HCT116 (cell line): ENCODE measurements around the gene OXER1. TPM values are rescaled to one million over a fixed set of nuclear protein-coding genes. Genes with fewer than 3 reads are reported as not detected.

Experiments
- ATAC-seq: fragments of 200-7000 bp; cut with Tn5 transposase; 2 replicates; pipeline ENCODE4 v1.9.1; 2020; ENCODE audit warnings: mild to moderate bottlenecking, moderate library complexity
- BruUV-seq: library from RNA; stranded (reverse); fragments of 400-500 nt; replicated peaks from 2 replicates; lab custom pipeline; 2021; lab: Mats Ljungman, UMichigan
- CTCF ChIA-PET: fragments of 300-600 bp; sonication (Branson Sonifier 250); formaldehyde crosslinking; loops from one replicate; lab custom pipeline; 2021; ENCODE audit warnings: antibody characterized with exemption; lab: Charles Lee
- POLR2A ChIA-PET: fragments of 300-600, 350-600 bp; sonication (Branson Sonifier 250); formaldehyde crosslinking; loops from one replicate; lab custom pipeline; 2021; ENCODE audit warnings: antibody characterized with exemption; lab: Charles Lee
- RAD21 ChIA-PET, 2 experiments: fragments of 300-600 bp; sonication (Branson Sonifier 250); formaldehyde crosslinking; loops; one replicate each; lab custom pipeline; 2023; ENCODE audit warnings: low total read pairs in 2 of 2; ENCODE audit not compliant: uncharacterized antibody in 2 of 2, unreplicated experiment in 2 of 2, low non-redundant PET in 1 of 2; lab: Charles Lee
- DNase-seq: peaks from one replicate; pipeline ENCODE4 v3.0.0-alpha.2; 2010; ENCODE audit warnings: low read depth, low spot score
- H2AFZ ChIP-seq: fragments of 200-600 bp; shearing (Covaris generic), sonication (generic); 2 replicates; pipeline ENCODE4 v1.6.1; 2017; ENCODE audit warnings: low read depth, mixed run types, mixed read lengths, antibody characterized with exemption, low read length; ENCODE audit not compliant: poor library complexity, severe bottlenecking
- H3K27ac ChIP-seq: 2 replicates; pipeline ENCODE4 v1.5.1; 2012; ENCODE audit warnings: low read depth, low read length
- H3K27me3 ChIP-seq: fragments of 200-600 bp; sonication (generic); 2 replicates; pipeline ENCODE4 v1.6.1; 2016; ENCODE audit warnings: mixed run types, low read length, mixed read lengths; ENCODE audit not compliant: insufficient read depth
- H3K36me3 ChIP-seq, 2 experiments: fragments of 200-500 bp in 1 of 2; fragments of 200-600 bp in 1 of 2; sonication (Bioruptor generic) in 1 of 2; sonication (generic) in 1 of 2; 2 replicates each; pipeline versions ENCODE4 v1.5.1 to v1.6.1; 2014 to 2016; ENCODE audit warnings: low read length in 2 of 2, inconsistent platforms in 1 of 2, mixed read lengths in 1 of 2, mixed run types in 1 of 2; ENCODE audit not compliant: insufficient read depth in 2 of 2, control insufficient read depth in 1 of 2
- H3K4me1 ChIP-seq, 2 experiments: fragments of 200-600 bp in 1 of 2; sonication (generic) in 1 of 2; 2 replicates each; pipeline versions ENCODE4 v1.5.1 to v1.6.1; 2012 to 2017; ENCODE audit warnings: low read length in 2 of 2, inconsistent platforms in 1 of 2, mild to moderate bottlenecking in 1 of 2, mixed read lengths in 1 of 2, mixed run types in 1 of 2, moderate library complexity in 1 of 2; ENCODE audit not compliant: insufficient read depth in 2 of 2, control insufficient read depth in 1 of 2
- H3K4me2 ChIP-seq: fragments of 200-600 bp; sonication (generic); 2 replicates; pipeline ENCODE4 v1.6.1; 2017; ENCODE audit warnings: mixed run types, low read length, mixed read lengths
- H3K4me3 ChIP-seq, 2 experiments: fragments of 200-600 bp in 1 of 2; sonication (generic) in 1 of 2; replicated peaks in 1 of 2; 2 replicates each; pipeline ENCODE4 v1.5.1; 2011 to 2016; ENCODE audit warnings: low read length in 2 of 2, control low read depth in 1 of 2, low read depth in 1 of 2, mild to moderate bottlenecking in 1 of 2, mixed read lengths in 1 of 2, mixed run types in 1 of 2
- H3K79me2 ChIP-seq: fragments of 200-600 bp; sonication (generic); 2 replicates; pipeline ENCODE4 v1.6.1; 2017; ENCODE audit warnings: mild to moderate bottlenecking, mixed run types, low read length, moderate library complexity, mixed read lengths; ENCODE audit not compliant: insufficient read depth
- H3K9ac ChIP-seq: fragments of 200-600 bp; sonication (generic); 2 replicates; pipeline ENCODE4 v1.6.1; 2016; ENCODE audit warnings: low read length, mixed read lengths
- H3K9me2 ChIP-seq: fragments of 200-600 bp; sonication (generic), shearing (Covaris generic); 2 replicates; pipeline ENCODE4 v1.6.1; 2017; ENCODE audit warnings: mixed run types, mild to moderate bottlenecking, moderate library complexity; ENCODE audit not compliant: insufficient read depth
- H3K9me3 ChIP-seq, 2 experiments: fragments of 200-500 bp in 1 of 2; fragments of 200-600 bp in 1 of 2; sonication (Bioruptor generic) in 1 of 2; sonication (generic) in 1 of 2; 2 replicates each; pipeline ENCODE4 v1.6.1; 2014 to 2017; ENCODE audit warnings: low read length in 2 of 2, mixed read lengths in 2 of 2, inconsistent platforms in 1 of 2, low read depth in 1 of 2, mild to moderate bottlenecking in 1 of 2, mixed run types in 1 of 2, moderate library complexity in 1 of 2; ENCODE audit not compliant: control insufficient read depth in 1 of 2, insufficient read depth in 1 of 2
- H4K20me1 ChIP-seq: fragments of 200-600 bp; sonication (generic), shearing (Covaris generic); 2 replicates; pipeline ENCODE4 v1.6.1; 2017; ENCODE audit warnings: mixed run types, mild to moderate bottlenecking, moderate library complexity; ENCODE audit not compliant: insufficient read depth
- CBX3 ChIP-seq: IDR thresholded peaks from 2 replicates; pipeline ENCODE4 v1.6.1; 2012; ENCODE audit warnings: low read depth
- CEBPB ChIP-seq: IDR thresholded peaks from 2 replicates; pipeline ENCODE4 v1.6.1; 2012; ENCODE audit warnings: low read depth
- EGR1 ChIP-seq: IDR thresholded peaks from 2 replicates; pipeline ENCODE4 v1.6.1; 2012; ENCODE audit warnings: low read depth
- ELF1 ChIP-seq: IDR thresholded peaks from 2 replicates; pipeline ENCODE4 v1.6.1; 2012; ENCODE audit warnings: low read depth, borderline replicate concordance
- EZH2phosphoT487 ChIP-seq: fragments of 200-600 bp; IDR thresholded peaks from 2 replicates; pipeline ENCODE4 v1.6.1; 2018; ENCODE audit warnings: antibody characterized with exemption, borderline replicate concordance
- JUND ChIP-seq: IDR thresholded peaks from 2 replicates; pipeline ENCODE4 v1.6.1; 2012
- POLR2A ChIP-seq: IDR thresholded peaks from 2 replicates; pipeline ENCODE4 v1.7.0; 2011; ENCODE audit warnings: borderline replicate concordance; ENCODE audit not compliant: insufficient read depth, insufficient read length; ENCODE audit errors: extremely low read depth
- RAD21 ChIP-seq: IDR thresholded peaks from 2 replicates; pipeline ENCODE4 v1.6.1; 2012; ENCODE audit warnings: low read depth, mild to moderate bottlenecking
- SIN3A ChIP-seq: IDR thresholded peaks from 2 replicates; pipeline ENCODE4 v1.6.1; 2012; ENCODE audit warnings: low read depth
- SRF ChIP-seq: IDR thresholded peaks from 2 replicates; pipeline ENCODE4 v1.6.1; 2012; ENCODE audit warnings: low read depth
- TCF7L2 ChIP-seq: IDR thresholded peaks from 2 replicates; pipeline ENCODE4 v1.7.0; 2011; ENCODE audit warnings: borderline replicate concordance, inconsistent platforms; ENCODE audit not compliant: insufficient read depth, insufficient read length; ENCODE audit errors: extremely low read depth
- ZBTB33 ChIP-seq: IDR thresholded peaks from 2 replicates; pipeline ENCODE4 v1.6.1; 2011; ENCODE audit warnings: mild to moderate bottlenecking, low read length, moderate library complexity; ENCODE audit not compliant: insufficient replicate concordance; ENCODE audit errors: extremely low read depth
- ZFX ChIP-seq: fragments of 450-650 bp; IDR thresholded peaks from 2 replicates; pipeline ENCODE4 v1.6.1; 2017
- ZNF274 ChIP-seq: fragments of 200-500 bp; sonication (Bioruptor generic); IDR thresholded peaks from 2 replicates; pipeline ENCODE4 v1.6.1; 2014; ENCODE audit warnings: mild to moderate bottlenecking, low read depth, low read length, inconsistent platforms
- intact Hi-C: fragments of 100-400 bp; cut with micrococcal nuclease; formaldehyde crosslinking; loops from 2 replicates; pipeline ENCODE4 v1.10.0; 2022
- total RNA-seq: library from RNA; stranded (reverse); gene quantifications from one replicate; pipeline ENCODE4 v1.2.1, GENCODE V29; 2021; ENCODE audit not compliant: unreplicated experiment
- TF ChIP-seq, protein P1 (sequence below), 3 experiments: fragments of 200-600 bp in 1 of 3; sonication (generic) in 1 of 3; IDR thresholded peaks in 2 of 3; conservative IDR thresholded peaks in 1 of 3; 2 replicates each; pipeline ENCODE4 v1.5.1; 2012 to 2017; ENCODE audit warnings: low read depth in 2 of 3, low read length in 2 of 3, antibody characterized with exemption in 1 of 3, borderline replicate concordance in 1 of 3, control low read depth in 1 of 3, mild to moderate bottlenecking in 1 of 3, mixed read lengths in 1 of 3, mixed run types in 1 of 3, moderate library complexity in 1 of 3; ENCODE audit not compliant: insufficient read depth in 1 of 3

The OXER1 gene
- total RNA-seq, 1 experiment from 2014 or later: not detected

GRCh38 chr2:42736598-42737322 lies 27.2 kb downstream of the OXER1 start:
- Histone ChIP-seq H3K9ac (no peak overlapping the region), H3K4me3 (no peak overlapping the region), H3K4me2 (no peak overlapping the region), H3K9me2 (no peaks in the 10 kb centered on the region), H2AFZ (no peak overlapping the region), H3K27ac (no peak overlapping the region), H3K4me1 (no peaks in the 10 kb centered on the region), H3K36me3 (no peaks in the 10 kb centered on the region), H3K79me2 (no peaks in the 10 kb centered on the region), H3K27me3 (no peaks in the 10 kb centered on the region), H4K20me1 (no peaks in the 10 kb centered on the region), H3K9me3 (peaks cover 0 to 3% of the 10 kb centered on the region in 2 experiments; a peak in 1 of 4 replicates)
- BruUV-seq: no TSS peak
- intact Hi-C loops: no loop called here
- POLR2A ChIA-PET: no interaction called here
- ATAC-seq: no peak
- no peak for TF ChIP-seq RAD21
- TF ChIP-seq, protein P1, sequence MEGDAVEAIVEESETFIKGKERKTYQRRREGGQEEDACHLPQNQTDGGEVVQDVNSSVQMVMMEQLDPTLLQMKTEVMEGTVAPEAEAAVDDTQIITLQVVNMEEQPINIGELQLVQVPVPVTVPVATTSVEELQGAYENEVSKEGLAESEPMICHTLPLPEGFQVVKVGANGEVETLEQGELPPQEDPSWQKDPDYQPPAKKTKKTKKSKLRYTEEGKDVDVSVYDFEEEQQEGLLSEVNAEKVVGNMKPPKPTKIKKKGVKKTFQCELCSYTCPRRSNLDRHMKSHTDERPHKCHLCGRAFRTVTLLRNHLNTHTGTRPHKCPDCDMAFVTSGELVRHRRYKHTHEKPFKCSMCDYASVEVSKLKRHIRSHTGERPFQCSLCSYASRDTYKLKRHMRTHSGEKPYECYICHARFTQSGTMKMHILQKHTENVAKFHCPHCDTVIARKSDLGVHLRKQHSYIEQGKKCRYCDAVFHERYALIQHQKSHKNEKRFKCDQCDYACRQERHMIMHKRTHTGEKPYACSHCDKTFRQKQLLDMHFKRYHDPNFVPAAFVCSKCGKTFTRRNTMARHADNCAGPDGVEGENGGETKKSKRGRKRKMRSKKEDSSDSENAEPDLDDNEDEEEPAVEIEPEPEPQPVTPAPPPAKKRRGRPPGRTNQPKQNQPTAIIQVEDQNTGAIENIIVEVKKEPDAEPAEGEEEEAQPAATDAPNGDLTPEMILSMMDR (IDR thresholded peaks at IDR 0.05 in 2 of 3, conservative IDR thresholded peaks at IDR 0.05 in 1 of 3; ENCODE audit: borderline replicate concordance in 1 of 3, insufficient read depth in 1 of 3, low read depth in 2 of 3, low read length in 2 of 3): no peak
- TF ChIP-seq ZFX: no peak
- no peak for TF ChIP-seq EGR1
- TF ChIP-seq EZH2phosphoT487: no peak
- no peak for TF ChIP-seq ELF1
- TF ChIP-seq ZNF274: no peak
- TF ChIP-seq JUND: no peak
- no peak for TF ChIP-seq SIN3A
- TF ChIP-seq CBX3: no peak
- TF ChIP-seq TCF7L2: no peak
- no peak for TF ChIP-seq ZBTB33
- TF ChIP-seq SRF: no peak
- TF ChIP-seq POLR2A: no peak
- TF ChIP-seq CEBPB: no peak
- RAD21 ChIA-PET: no interaction called here
- CTCF ChIA-PET: no interaction called here
- DNase-seq: no peak
